ENCODE results near the gene SLC22A23.

SLC22A23 gene

DNA sequence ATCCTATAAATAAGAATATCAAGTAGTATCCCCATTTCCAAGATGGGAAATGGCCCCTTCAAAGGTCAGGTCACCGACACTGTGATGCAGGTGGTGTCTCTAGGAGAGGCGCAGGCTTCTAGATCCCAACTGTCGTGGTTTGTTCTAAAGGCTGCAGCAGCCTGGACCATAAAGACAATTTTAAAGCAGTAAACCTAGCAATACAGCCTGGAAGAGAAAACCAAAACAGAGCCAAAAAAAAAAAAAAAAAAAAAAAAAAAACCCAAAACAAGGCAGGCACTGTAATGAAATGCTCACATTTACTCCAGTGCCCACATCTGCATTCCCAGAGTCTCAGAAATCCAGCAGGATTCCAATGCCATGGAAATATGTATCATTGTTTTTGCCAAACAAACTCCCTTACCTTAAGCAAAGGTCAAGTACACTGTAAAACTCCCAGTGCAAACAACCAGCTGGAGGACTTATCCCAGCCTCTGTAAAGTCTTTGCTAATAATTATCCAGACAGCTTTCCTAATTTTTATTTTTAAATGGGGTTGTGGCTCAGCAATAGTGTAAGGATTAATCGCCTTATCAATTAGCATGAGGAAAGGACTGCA, 99.9 kb downstream of the SLC22A23 start:
- peak overlapping the region; percentile 32; the same call in 1 of the 2 replicates for H3K27ac ChIP-seq (ENCODE audit: extremely low read depth, low read depth, low read length)
- TF ChIP-seq TCF7L2 (IDR thresholded peaks at IDR 0.05; ENCODE audit: borderline replicate concordance, low read depth, low read length) (no peak), ZNF514 (tag by site-specific recombination; IDR thresholded peaks at IDR 0.05) (no peak), ZBTB48 (tag by site-specific recombination; IDR thresholded peaks at IDR 0.05) (0 out of 2 replicates have a peak, but pooled peaks have one; percentile 28), ZSCAN23 (tag by site-specific recombination; IDR thresholded peaks at IDR 0.05) (no peak), WT1 (tag by site-specific recombination; IDR thresholded peaks at IDR 0.05) (peak; percentile 88), SALL2 (tag by site-specific recombination; IDR thresholded peaks at IDR 0.05; ENCODE audit: borderline replicate concordance) (no peak), ZIC2 (tag by site-specific recombination; IDR thresholded peaks at IDR 0.05) (no peak), ZNF2 (tag by site-specific recombination; IDR thresholded peaks at IDR 0.05) (no peak), GLI4 (tag by site-specific recombination; IDR thresholded peaks at IDR 0.05) (no peak), OVOL3 (tag by site-specific recombination; IDR thresholded peaks at IDR 0.05) (no peak)
- TF ChIP-seq, protein P1, sequence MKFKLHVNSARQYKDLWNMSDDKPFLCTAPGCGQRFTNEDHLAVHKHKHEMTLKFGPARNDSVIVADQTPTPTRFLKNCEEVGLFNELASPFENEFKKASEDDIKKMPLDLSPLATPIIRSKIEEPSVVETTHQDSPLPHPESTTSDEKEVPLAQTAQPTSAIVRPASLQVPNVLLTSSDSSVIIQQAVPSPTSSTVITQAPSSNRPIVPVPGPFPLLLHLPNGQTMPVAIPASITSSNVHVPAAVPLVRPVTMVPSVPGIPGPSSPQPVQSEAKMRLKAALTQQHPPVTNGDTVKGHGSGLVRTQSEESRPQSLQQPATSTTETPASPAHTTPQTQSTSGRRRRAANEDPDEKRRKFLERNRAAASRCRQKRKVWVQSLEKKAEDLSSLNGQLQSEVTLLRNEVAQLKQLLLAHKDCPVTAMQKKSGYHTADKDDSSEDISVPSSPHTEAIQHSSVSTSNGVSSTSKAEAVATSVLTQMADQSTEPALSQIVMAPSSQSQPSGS (tag by site-specific recombination; IDR thresholded peaks at IDR 0.05; ENCODE audit: low read depth): no peak
- TF ChIP-seq, protein P2, sequence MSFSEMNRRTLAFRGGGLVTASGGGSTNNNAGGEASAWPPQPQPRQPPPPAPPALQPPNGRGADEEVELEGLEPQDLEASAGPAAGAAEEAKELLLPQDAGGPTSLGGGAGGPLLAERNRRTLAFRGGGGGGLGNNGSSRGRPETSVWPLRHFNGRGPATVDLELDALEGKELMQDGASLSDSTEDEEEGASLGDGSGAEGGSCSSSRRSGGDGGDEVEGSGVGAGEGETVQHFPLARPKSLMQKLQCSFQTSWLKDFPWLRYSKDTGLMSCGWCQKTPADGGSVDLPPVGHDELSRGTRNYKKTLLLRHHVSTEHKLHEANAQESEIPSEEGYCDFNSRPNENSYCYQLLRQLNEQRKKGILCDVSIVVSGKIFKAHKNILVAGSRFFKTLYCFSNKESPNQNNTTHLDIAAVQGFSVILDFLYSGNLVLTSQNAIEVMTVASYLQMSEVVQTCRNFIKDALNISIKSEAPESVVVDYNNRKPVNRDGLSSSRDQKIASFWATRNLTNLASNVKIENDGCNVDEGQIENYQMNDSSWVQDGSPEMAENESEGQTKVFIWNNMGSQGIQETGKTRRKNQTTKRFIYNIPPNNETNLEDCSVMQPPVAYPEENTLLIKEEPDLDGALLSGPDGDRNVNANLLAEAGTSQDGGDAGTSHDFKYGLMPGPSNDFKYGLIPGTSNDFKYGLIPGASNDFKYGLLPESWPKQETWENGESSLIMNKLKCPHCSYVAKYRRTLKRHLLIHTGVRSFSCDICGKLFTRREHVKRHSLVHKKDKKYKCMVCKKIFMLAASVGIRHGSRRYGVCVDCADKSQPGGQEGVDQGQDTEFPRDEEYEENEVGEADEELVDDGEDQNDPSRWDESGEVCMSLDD (tag by site-specific recombination; IDR thresholded peaks at IDR 0.05): no peak
- TF ChIP-seq, protein P3, sequence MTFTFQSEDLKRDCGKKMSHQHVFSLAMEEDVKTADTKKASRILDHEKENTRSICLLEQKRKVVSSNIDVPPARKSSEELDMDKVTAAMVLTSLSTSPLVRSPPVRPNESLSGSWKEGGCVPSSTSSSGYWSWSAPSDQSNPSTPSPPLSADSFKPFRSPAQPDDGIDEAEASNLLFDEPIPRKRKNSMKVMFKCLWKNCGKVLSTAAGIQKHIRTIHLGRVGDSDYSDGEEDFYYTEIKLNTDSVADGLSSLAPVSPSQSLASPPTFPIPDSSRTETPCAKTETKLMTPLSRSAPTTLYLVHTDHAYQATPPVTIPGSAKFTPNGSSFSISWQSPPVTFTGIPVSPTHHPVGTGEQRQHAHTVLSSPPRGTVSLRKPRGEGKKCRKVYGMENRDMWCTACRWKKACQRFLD (tag by site-specific recombination; IDR thresholded peaks at IDR 0.05): no peak
- TF ChIP-seq, protein P4, sequence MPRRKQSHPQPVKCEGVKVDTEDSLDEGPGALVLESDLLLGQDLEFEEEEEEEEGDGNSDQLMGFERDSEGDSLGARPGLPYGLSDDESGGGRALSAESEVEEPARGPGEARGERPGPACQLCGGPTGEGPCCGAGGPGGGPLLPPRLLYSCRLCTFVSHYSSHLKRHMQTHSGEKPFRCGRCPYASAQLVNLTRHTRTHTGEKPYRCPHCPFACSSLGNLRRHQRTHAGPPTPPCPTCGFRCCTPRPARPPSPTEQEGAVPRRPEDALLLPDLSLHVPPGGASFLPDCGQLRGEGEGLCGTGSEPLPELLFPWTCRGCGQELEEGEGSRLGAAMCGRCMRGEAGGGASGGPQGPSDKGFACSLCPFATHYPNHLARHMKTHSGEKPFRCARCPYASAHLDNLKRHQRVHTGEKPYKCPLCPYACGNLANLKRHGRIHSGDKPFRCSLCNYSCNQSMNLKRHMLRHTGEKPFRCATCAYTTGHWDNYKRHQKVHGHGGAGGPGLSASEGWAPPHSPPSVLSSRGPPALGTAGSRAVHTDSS (tag by site-specific recombination; IDR thresholded peaks at IDR 0.05): no peak
- TF ChIP-seq, protein P5, sequence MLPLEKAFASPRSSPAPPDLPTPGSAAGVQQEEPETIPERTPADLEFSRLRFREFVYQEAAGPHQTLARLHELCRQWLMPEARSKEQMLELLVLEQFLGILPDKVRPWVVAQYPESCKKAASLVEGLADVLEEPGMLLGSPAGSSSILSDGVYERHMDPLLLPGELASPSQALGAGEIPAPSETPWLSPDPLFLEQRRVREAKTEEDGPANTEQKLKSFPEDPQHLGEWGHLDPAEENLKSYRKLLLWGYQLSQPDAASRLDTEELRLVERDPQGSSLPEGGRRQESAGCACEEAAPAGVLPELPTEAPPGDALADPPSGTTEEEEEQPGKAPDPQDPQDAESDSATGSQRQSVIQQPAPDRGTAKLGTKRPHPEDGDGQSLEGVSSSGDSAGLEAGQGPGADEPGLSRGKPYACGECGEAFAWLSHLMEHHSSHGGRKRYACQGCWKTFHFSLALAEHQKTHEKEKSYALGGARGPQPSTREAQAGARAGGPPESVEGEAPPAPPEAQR (tag by site-specific recombination; IDR thresholded peaks at IDR 0.05): no peak
- TF ChIP-seq, protein P6, sequence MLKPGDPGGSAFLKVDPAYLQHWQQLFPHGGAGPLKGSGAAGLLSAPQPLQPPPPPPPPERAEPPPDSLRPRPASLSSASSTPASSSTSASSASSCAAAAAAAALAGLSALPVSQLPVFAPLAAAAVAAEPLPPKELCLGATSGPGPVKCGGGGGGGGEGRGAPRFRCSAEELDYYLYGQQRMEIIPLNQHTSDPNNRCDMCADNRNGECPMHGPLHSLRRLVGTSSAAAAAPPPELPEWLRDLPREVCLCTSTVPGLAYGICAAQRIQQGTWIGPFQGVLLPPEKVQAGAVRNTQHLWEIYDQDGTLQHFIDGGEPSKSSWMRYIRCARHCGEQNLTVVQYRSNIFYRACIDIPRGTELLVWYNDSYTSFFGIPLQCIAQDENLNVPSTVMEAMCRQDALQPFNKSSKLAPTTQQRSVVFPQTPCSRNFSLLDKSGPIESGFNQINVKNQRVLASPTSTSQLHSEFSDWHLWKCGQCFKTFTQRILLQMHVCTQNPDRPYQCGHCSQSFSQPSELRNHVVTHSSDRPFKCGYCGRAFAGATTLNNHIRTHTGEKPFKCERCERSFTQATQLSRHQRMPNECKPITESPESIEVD (tag by site-specific recombination; IDR thresholded peaks at IDR 0.05): peak; percentile 39

More for the DNA sequence above, 99.9 kb downstream of the SLC22A23 start:
- POLR2A ChIA-PET: no interaction called here
- H3K4me3 ChIP-seq (ENCODE audit: low read depth, low read length): no peak overlapping the region
- CTCF ChIA-PET: interaction anchor here (0.7 to 1.1 kb wide), 3 partner anchors 14 to 77 kb away, joined by 3 to 4 read pairs (median 3); no protein-coding TSS in a partner anchor
- no peaks in the 10 kb centered on the region for H3K9me3 ChIP-seq (ENCODE audit: control insufficient read depth, insufficient read depth, low read depth, low read length)
- H3K36me3 ChIP-seq (ENCODE audit: control insufficient read depth in 2 of 2, insufficient read depth in 1 of 2, low read length in 2 of 2): no peaks in the 10 kb centered on the region
- H3K4me1 ChIP-seq (ENCODE audit: control insufficient read depth, insufficient read depth, low read length): peaks cover 15% of the 10 kb centered on the region
